HK-2 (cell line): ENCODE data around the gene TXNRD3.

Experiments
- DNase-seq: peaks from one replicate; pipeline ENCODE4 v3.0.0-alpha.2; 2018; ENCODE audit not compliant: unreplicated experiment

TXNRD3 gene

DNA sequence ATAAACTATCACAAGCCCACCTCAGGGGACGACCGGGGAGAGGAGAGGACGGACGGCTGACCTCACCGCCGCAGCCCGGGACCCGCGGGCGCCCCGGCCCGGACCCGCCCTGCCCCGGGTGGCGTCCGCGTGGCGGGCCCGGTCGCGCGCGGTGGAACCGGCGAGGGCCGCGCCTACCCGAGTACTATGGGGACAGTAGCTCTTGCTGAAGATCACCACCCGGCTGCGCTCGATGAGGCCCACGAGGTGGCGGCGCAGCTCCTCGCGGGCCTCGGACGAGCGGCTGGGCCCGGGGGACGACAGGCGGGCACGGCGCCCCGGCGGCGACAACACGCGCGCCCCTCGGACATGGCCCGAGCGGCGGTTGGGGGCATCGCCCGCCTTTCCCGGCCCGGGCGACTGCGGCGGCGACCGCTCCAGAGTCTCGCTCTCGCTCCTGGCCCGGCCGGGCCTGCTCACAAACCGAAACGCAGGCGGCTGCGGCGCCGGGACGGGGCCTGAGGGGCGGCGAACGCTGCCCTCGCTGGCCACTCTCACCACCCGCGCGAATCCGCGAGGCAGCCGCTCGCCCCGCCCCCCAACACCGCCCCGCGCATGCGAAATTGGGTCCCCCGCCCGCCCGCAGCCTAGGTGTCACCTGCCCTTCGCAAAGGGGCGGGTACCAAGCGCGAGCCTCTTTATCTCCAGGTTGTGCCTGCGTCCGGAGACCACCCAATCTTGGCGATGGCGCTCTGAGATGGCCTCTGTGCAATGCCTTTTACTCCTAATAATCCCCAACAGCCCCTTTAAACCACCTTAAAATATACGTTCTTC, at the start of gene TXNRD3:
Gene TXNRD3 (minus strand): TSS at position 554 of the 813 bp plus-strand sequence.
- peak; percentile 90 for DNase-seq

DNA sequence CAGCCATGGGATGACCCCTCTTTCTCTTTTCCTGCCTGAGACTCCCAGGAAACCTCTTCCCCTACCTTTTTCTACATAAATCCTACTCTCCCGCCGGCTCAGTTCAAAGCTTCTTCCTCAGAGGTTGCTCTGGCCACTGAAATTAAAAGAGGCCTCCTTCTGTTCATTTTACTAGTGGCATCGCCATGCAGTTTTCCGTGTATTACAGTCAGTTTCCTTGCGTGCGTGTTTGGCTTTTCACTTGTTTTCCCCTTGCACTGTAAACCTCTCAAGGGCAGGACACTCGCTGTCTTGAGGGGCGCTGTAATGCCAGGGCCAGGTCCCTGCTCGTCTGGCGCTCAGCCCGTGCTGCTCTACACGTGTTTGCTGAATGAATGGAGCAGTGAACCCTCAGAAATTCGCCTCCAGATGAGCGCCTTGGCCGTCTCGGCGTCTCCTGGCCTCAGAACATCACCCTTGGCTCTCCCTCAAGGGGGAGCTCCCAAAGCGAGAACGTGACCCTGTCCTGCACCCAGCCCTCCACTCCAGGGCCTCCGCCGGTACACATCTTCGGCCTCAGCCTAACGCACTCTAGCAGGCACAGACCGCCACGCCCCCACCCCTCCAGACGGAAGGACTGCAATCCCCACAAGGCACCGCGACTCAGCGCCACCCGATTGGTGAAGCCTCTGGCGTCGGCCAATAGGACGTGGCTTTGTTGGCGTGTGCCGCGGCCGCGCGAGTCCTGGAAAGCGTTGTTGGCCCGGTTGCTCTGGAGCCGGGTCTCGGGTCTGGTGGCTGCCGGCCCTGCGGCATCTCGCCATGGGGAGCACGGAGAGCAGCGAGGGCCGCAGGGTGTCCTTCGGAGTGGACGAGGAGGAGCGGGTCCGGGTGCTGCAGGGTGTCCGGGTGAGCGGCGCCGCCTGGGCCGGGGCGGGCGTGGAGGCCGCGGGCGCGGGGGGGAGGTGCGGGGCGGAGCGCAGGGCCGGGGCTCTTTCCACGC, 48.9 kb upstream of the TXNRD3 start, which contains the start of gene CHCHD6:
Gene CHCHD6 (plus strand): TSS at position 729 of the 982 bp plus-strand sequence. CDS start 73 bp downstream, at position 802.
- peak; percentile 99 for DNase-seq

DNA sequence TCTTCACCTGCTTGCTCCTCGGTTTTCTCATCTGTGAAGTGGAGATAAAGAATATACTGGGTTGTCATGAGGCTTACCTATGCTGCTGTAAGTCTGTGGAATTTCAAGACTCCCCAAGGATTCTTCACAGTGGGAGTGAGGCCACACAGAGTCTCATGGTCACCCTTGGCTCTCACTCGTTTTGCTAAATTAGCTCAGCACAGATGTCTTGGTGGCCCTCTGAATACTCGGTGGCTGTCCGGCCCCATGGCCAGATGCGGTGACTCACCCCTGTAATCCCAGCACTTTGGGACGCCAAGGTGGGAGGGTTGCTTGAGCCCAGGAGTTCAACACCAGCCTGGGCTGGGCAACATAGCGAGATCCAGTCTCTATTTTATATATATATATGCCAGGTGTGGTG, 44.1 kb upstream of the TXNRD3 start:
- DNase-seq: no peak

DNA sequence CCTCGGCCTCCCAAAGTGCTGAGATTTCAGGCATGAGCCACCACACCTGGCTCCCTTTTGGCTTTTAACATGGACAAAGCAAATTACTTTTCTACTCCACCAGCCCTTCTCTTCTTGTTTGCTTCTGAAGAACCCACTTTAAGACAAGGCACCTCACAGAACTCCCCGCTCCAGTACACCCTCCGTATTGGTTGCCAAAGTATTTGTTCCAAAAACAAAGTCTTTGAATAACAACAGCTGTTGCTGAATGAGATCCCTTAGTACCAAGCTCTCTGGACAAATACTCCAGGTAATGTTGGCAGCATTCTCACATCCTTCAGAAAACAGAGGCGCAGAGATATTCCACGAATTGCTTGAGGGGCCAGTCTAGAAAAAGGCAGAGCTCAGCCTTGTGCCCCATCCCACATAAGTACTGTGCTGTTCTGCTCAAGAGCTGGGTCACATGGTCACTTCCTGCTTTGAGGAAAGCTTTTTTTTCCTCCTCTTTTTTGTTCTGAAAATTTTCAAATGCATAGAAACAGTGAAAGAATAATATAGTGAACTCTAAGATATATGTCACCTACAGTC, 41.9 kb upstream of the TXNRD3 start:
- DNase-seq: no peak

DNA sequence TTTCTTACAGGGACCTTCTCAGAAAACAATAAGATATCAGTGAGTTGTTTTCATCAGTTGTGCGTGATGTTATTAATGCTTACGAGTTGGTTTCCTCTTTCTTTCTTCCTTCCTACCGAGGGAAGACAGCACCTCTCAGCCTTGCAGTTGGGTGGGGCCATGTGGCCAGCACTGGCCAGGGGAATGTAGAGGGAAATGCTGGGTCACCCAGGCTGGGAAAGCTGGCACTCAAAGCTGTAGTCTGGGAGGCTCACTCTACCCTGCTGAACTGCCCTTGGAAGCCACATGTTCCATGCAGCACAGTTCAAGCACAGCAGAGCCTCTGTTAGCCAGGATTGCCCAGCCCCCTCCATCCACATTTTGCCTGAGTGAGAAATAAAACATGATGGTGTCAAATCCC, 39.0 kb upstream of the TXNRD3 start:
- DNase-seq: no peak

DNA sequence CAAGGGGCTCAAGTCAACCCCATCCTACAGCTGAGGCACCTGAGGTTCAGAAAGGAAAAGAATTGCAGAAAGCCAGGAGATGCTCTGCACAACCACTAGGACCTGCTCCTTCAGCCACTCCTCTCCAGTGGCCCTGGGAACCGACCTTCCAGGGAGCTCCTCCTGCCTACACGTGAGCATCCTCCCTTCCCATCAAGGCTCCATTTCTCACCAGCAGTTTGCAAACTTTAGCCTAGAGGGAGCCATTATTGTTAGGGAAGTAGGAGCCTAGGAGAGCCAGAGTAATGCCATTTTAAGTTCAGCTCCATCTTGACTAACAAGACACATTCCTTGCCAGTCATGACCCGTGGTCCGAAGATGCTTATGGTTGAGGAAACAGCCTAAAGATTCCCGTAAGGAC, 37.9 kb upstream of the TXNRD3 start:
- DNase-seq: no peak

DNA sequence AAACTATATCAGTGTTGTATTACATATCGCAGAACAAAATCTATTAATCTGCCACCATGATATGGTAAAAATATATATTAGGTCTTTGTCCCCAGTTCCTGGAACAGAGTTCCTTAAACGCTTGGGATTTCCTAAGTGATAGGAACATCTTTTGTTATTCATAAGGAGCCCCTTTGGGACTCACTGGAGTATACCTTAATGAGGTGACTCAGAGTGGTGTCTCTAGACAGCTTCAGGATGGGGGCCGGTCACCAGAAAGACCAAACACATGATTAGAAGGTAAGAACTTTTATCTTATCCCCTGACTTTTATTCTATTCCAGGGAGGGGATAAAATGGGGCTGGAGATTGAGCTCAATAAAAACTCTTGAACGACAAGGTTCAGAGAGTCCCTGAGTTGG, 36.8 kb upstream of the TXNRD3 start:
- no peak for DNase-seq

DNA sequence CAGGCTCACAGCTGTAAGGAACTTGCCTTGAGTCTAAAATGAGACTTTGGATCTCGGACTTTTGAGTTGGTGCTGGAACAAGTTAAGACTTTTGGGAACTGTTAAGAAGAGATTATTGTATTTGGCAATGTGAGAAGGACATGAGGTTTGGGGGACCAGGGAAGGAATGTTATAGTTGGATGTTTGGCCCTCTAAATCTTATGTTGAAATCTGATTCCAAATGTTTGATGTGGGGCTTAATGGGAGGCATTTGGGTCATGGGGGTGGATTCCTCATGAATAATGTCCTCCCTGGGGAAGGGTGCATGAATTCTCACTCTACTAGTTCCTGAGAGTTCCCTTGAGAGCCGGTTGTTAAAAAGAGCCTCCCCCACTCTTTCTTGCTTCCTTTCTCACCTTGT, 30.6 kb upstream of the TXNRD3 start:
- no peak for DNase-seq

DNA sequence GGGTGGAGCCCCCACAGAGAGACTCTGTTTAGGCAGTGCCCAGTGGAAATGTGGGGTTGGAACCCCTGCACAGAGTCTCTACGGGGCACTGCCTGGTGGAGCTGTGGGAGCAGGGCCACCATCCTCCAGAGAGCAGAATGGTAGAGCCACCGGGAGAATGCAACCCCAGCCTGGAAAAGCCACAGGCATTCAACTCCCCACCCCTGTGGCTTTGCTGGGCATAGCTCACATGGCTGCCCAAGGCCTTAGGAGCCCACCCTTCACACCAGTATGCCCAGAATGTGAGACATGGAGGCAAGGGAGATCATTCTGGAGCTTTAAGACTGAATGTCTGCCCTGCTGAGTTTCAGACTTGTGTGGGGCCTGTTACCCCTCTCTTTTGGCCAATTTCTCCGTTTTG, 30.1 kb upstream of the TXNRD3 start:
- no peak for DNase-seq

DNA sequence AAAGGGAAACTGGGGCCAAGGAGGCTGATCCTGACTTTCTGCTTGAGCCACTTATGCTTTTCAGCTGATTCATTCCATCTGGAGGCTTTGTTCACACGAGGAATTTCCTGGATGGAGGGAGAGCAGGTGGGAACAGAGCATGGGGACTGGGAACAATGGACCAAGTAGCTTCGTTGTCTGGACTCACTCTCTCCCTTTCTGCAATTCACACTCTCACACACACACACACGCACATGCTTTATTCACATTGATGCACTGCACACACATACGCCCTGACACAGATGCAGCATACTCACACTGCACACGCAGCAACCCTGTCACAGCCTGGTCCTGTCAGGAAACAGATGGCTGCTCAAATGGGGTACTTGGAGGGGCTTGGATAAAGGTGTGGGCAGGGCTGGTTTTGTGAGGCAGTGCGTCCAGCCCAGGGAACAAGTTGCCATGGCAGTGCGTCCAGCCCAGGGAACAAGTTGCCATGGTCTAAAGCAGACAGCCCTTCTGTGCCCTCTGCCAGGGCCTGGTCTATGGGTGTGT, 29.4 kb upstream of the TXNRD3 start:
- no peak for DNase-seq

DNA sequence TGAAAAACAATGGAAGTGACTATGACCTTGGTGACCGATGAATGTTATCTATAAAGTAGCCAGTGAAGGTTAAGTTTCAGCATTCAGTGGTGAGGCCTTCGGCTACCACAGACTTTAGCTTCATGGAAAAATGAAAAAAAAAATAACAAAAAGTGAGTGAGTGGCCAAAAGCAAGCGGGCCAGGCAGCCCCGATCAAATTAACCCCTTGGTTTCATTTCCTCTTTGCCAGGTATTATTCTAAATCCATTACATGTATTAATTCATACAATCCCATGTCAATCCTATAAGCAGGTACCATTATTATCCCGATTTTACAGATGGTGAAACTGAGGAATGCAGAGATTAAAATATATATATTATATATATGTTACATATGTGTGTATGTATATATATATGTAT, 28.1 kb upstream of the TXNRD3 start:
- DNase-seq: no peak

DNA sequence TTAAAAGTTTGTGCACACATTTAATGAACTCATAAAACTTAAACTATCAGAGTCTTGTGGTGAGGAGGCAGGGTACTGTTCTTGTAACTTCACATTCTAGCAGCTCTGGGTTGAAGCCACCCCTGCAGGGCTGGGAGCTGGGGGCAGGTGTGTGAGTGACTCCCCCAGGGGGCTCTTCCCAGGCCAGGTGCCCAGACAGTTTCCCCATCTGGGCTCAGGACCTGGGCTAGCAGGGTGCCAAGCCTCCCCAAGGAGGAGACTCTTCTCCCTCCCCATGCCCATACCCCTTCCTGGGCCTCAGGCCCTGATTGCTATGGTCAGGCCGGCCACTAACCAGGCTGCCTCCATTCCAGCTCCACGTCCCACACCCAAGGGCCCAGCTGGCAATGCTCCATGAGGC, 27.1 kb upstream of the TXNRD3 start:
- DNase-seq: no peak

DNA sequence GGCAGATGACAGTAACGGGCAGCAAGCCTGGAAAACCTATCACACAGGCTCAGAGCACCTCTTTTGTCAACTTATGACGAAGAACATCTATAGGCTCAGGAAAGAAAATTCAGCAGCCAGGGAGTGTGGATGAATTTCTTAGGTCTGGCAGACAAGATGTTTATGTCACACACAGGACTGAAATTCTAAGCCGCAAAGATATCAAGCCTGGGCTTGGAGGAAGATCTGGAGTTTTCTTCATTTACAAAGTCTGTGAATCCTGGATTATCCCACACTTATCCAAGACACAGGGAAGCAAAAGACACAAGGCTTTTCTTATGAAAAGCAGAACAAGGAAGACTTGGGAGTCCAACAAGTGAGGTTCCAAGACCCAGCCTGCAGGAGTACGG, 25.7 kb upstream of the TXNRD3 start:
- DNase-seq: no peak

DNA sequence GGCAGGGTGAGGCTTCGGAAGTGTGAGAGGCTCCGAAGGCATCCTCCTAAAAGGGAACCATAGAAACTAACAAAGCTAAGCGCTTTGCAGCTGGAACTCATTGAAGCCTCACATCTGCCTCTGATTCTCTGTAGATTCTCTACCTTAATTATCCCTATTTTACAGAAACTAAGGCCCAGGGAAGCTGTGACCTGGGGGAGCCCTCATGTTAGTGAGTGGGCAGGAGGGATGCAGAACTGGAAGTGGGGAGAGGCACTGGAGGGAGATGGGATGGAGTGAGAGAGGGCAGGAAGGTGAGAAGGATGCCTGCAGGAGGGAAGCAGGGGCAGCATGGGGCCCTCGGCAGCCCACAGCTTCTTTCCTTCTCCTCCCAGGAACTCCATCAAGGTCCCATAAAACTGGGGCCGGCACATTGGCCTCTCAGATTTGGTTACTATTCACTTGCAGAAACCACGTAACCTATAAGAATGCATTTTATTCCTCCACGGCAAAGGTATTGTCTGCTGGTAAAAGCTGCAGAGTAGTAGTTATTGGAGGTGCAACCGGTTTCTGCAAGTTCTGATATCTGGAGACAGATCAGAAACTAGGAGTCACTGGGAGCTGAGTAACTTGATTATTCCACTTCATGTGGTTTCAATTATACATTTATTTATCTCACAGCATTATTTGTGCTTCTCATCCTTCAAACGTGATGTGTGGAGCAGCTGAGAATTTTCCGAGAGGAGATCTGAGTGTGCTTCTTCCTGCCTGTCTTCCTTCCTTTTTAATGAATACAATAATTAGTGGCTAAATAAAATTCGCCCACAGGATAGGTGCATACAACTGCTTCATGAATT, 25.1 kb upstream of the TXNRD3 start:
- no peak for DNase-seq

DNA sequence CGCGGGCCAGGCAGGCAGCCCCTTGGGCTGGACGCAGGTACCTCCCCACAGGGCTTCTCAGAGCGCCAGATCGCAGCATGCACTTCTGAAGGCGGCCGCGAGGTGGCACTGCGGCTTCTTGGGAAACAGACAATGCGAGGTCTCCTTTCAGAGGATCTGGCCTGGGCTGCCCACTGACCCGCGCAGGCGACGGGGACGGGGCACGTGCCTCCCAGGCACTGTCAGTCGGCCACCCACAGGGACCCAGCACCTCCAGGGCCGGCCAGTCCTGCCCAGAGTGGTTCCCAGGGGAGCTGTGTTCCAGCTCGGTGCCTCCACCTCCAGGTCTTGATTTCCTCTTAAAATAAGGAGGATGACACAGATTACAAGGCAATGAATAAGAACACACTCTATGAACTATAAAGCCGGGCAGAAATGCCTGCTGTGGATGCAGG, 24.4 kb upstream of the TXNRD3 start:
- DNase-seq: peak; percentile 86

DNA sequence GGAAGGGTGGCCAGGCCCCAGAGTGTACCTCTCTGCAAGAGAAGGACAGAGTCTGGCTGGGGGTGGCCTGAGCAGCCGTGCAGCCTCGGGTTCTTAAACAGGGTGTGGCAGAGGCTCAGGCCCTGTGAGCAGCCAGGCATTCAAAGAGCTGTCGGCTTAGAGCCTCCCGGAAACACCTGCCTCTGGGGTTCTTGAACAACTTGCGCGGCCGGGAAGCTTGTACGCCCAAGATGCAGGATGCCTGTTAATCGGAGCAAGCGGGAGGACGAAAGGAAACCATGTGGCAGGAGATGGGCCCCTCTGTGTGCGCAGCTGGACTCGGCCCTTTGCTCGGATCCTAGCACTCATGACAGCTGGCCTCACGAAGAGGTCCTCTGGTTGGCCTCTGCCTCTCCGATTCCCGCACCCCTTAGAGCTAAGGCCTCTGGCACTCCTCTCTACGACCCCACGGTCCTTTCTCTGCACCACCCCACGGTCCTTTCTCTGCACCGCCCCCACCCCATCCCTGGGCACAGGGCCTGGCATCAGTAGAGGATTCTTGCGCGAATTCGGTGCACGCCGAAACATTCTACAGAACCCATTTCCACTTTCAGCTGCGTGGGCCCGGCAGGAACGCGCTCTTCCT, 23.9 kb upstream of the TXNRD3 start:
- no peak for DNase-seq

DNA sequence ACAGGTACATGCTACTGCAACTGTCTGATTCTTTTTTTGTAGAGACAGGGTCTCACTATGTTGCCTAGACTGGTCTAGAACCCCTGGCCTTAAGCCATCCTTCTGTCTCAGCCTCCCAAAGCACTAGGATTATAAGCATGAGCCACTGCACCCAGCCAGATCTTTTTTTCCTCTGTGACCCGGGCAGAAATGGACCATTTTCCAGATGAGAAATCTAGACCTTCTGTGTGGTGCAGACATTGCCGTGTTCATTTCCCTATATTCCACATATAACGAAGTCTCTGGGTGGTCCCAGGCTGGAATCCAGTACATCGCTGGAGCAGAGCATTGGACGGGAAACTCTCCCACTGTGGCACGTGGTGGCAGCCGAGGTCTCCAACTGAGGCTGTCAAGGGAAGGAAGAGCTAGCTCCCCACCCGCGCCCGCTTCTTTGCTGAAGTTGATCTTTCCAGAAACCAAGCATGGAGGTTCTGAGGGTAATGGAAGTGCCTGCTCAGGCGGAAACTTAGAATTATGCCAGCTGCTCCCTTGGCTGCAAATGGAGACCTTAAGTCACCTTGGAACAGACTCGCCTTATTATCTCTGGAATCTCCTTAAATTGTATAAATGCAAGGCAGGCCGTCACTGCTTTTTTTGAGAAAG, 23.1 kb upstream of the TXNRD3 start:
- no peak for DNase-seq

DNA sequence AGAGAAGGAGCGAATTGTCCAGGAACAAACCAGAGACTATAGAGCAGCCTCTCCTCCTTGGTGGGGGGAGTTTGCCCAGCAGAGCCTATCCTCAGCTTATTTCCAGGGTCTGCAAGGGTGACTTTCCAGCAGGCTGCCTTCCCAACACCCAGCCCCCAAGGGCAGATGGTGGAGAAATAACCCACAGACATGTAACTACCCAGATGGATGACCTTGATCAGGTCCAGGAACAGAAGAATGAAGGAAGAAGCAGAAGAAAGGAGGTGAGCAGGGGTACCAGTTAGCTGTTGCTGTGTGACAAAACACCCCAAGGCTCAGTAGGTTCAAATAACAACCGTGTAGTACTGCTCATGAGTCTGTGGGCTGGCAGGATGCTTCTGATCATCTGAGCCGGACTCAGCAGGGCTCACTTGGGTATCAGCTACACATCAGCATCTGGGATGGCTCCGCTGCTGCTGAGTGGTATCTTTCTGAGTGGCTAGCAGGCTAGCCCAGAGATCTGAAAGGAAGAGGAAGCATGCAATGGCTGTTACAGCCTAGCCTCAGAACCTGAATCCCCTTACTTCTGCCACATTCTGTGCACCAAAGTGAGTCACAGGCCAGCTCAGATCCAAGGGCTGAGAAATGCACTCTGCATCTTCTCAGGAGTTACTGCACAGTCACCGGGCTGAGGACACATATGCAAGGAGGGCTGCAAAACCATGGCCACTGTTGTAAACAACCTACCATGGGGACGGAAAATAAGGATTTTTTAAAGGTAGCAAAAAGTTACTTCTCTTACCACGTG, 22.2 kb upstream of the TXNRD3 start:
- DNase-seq: no peak

DNA sequence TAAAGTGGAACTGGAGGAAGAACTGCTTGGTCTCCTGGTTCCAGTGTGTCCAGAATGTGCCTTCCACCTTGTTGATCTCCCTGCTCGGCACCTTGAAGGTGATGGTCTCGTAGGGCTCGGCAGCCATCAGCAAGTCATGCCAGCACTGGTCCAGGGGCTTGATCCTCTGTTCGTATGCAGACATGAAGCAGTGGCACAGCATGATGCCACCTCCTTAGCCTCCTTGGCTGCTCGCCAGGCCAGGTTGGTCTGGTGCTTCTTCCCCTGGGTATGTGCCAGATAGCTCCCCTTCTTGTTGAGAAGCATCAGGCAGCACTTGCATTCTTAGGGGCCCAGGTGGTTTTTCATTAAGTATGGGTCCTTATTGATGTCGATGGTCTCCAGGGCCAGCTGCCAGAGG, 17.8 kb upstream of the TXNRD3 start:
- DNase-seq: no peak
